GM12873 (cell line): ENCODE results near the gene CRYBG2.

Experiments used
- TF ChIP-seq, protein P1 (sequence below): IDR thresholded peaks from 2 replicates; pipeline ENCODE4 v1.5.1; 2012; ENCODE audit warnings: low read depth, mild to moderate bottlenecking, moderate library complexity, low read length, control low read depth; ENCODE audit not compliant: insufficient read depth; ENCODE audit errors: missing control alignments

The CRYBG2 gene

DNA sequence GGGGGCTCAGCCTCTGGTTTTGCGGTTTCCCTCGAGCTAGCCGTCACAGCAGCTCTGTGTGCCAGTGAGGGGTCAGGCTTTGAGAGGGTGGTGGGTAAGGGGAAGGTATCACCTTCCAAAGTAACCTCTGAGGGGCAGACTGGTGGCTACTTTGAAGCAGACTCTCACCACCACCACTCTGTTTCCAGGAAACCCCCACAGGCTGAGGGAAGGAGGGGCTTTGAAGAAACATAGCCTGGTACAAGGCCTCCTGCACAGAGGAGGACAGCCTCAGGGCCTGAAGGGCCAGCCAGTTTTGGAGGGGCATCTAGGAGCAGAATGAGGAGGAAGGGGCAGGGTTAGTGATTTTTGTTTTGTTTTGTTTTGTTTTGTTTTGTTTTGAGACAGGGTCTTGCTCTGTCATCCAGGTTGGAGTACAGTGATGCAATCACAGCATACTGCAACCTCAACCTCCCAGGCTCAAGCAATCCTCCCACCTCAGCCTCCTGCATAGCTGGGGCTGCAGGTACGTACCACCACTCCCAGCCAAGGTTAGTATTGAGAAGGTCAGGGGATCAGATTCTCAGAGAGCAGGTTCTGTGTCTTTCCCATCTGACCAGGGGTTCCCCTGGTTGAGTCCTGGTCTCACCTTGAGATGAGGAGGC lies 35.8 kb upstream of the CRYBG2 start:
- TF ChIP-seq, protein P1, sequence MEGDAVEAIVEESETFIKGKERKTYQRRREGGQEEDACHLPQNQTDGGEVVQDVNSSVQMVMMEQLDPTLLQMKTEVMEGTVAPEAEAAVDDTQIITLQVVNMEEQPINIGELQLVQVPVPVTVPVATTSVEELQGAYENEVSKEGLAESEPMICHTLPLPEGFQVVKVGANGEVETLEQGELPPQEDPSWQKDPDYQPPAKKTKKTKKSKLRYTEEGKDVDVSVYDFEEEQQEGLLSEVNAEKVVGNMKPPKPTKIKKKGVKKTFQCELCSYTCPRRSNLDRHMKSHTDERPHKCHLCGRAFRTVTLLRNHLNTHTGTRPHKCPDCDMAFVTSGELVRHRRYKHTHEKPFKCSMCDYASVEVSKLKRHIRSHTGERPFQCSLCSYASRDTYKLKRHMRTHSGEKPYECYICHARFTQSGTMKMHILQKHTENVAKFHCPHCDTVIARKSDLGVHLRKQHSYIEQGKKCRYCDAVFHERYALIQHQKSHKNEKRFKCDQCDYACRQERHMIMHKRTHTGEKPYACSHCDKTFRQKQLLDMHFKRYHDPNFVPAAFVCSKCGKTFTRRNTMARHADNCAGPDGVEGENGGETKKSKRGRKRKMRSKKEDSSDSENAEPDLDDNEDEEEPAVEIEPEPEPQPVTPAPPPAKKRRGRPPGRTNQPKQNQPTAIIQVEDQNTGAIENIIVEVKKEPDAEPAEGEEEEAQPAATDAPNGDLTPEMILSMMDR: no peak

DNA sequence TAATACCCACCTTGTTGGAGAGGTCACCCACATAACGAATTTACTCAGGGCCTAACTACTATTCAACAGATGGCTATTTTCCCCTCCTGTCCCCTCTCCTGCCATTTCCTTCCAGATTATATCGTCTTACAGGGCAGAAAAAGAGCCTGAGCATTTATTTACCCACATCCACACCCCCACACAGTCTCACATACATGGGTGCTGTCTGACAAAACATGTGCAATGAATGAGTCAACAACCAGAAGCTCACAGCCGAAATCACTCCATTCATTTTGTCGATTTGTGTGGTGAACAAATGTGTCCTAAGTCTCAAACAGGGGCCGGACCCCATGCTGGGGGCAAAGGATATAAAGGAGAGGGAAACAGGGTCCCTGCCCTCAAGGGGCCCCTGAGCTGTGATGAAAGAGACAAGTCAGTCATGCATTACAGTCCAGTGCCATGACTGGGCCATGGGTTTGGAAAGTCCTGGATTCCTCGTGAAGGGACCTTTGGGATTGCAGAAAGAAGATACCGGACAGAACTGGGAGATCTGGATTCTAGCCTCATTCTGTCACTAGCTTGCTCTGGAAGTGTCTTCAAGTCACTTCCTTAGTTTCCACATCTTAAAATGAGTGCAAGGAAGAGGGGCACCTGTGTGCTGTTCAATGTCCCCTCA lies 35.0 kb upstream of the CRYBG2 start:
- TF ChIP-seq, protein P1: no peak

DNA sequence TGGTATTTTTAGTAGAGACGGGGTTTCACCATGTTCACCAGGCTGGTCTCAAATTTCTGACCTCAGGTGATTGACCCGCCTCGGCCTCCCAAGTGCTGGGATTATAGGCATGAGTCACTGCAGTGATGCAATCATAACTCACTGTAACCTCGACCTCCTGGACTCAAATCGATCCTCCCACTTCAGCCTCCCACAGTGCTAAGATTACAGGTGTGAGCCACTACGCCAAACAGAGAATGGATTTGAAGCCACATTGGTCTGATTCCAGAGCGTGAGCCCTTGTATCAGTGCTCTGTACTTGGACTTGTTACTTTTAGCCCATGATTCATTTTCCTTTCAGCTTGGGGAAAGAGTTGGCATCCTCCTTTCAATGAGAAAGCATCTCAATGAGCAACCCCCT lies 33.5 kb upstream of the CRYBG2 start:
- TF ChIP-seq, protein P1: no peak

DNA sequence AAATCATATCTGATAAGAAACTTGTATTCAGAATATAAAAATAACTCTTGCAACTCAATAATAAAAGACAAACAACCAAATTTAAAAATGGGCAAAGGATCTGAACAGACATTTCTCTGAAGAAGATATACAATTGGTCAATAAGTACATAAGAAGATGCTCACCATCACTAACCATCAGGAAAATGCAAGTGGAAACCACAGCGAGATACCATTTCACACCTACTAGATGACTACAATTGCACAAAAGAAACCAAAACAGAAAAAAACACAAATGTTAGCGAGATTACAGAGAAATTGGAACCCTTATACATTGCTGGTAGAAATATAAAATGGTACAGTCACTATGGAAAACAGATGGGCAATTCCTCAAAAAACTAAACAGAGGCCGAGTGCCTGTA lies 30.1 kb upstream of the CRYBG2 start:
- TF ChIP-seq, protein P1: no peak

DNA sequence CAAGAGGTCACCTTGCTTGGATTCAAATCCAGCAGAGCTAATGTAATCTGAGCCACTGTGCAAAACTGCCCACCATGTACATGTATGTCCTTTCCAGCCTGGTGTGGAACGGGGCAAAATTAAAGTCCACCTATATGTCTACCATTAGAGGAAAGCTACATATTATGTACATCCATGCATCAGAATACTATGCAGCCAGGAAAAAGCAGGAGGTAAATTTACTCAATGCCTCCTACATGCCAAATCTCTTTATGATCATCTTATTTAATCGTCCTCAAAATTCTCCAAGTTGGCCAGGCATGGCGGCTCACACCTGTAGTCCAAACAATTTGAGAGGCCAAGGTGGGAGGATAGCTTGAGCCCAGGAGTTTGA lies 24.9 kb upstream of the CRYBG2 start:
- TF ChIP-seq, protein P1: no peak

DNA sequence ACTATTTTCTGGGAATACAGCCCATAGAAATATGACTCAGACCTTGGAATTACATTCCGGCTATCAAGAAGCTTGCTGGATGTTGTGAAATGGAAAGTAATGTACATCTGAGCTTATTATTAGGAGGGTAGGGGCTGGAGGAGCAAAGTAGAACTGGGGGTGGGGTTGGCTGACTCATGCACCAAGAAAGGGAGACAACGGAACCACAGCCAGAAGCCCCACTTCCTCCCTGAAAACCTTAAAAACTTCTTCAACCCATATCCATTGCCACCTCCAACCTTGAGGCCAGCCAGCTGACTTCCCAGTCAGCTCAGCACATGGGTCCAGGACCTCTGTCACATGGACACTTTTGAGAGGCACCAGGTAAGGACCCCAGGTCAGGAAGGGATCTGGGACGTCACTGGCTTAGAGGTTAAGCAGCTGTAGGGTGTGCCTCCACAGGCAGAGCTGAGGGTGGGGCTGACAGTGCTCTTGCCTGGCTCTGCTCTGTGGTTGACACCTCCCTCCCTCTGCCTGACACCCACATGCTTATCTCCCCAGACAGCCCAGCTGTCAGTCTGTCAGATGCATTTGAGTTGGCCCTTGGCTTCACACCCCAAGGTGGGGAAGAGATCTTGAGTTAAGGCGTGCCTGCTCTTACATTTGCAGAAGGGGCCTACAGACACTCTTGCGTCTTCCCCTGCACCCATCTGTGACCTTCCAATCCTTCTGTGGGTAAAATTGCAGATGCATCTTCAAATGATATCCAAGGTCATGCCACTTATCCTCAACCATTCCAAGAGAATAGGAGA lies 24.4 kb upstream of the CRYBG2 start:
- TF ChIP-seq, protein P1: no peak

DNA sequence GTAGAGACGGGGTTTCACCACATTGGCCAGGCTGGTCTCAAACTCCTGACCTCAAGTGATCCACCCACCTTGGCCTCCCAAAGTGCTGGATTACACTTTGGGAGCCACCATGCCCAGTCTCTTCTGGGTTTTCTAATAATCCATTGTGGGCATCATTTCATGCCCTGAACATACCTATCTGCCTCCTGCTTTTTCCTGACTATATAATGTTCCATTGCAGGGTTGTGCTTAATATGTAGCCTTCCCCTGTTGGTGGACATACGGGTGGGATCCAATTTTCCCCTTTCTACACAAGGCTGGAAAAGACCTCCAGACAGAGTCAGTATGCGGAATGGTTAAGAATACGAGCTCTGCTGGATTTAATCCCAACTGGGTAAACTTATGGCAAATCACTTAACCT lies 22.1 kb upstream of the CRYBG2 start:
- TF ChIP-seq, protein P1: no peak
